OCI-M2 (cell line): ENCODE data around the gene FHOD3.
"Not testable (repeated sequence)": the region's sequence is repeated elsewhere in the genome, so short reads cannot be mapped to it uniquely, and the experiment has no call there.

ENCODE experiments used
- DNase-seq: peaks from one replicate; lab custom pipeline; 2025; ENCODE audit not compliant: unreplicated experiment; lab: John Stamatoyannopoulos, UW

Gene FHOD3

GRCh38 chr18:36535202-36535935 is 237.9 kb downstream of the FHOD3 start:
- DNase-seq, result no peak

DNA sequence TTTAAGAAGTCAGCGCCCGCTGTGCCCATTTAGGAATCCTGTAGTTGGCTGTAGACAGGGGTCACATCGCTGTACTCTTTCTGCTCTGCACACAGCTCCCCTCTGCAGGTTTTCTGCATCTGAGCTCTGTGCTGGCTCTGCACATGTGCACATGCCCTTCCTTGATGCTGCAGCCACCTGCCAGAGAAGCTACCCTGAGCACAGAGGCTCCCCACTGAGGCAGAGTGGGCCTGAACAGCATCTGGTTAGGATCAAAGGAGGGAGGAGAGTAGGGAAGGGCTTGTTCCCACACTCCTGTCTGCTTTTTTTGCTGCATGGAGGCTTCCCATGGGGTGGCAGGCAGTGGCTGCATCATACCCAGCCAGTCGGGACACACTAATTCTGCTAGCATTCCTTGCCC is 238.9 kb downstream of the FHOD3 start:
- no peak for DNase-seq

DNA sequence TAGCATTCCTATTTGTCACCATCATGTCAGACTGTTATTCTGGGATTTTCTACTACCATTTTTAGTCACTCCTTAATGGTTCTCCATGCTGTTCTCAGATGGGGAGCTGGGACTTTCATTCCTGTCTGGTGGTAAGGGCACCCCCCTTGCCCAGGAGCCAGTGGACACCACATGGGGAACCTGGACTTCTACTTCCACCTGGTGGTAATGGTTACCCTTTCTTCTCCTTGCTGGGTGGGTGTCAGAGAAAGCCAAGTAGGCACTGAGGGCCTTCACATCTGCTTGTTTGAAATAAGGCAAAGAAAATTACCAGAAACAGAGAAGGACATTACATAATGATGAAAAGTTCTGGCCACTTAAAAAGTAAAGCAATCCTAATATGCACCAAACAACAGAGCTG is 239.8 kb downstream of the FHOD3 start:
- DNase-seq, result no peak

DNA sequence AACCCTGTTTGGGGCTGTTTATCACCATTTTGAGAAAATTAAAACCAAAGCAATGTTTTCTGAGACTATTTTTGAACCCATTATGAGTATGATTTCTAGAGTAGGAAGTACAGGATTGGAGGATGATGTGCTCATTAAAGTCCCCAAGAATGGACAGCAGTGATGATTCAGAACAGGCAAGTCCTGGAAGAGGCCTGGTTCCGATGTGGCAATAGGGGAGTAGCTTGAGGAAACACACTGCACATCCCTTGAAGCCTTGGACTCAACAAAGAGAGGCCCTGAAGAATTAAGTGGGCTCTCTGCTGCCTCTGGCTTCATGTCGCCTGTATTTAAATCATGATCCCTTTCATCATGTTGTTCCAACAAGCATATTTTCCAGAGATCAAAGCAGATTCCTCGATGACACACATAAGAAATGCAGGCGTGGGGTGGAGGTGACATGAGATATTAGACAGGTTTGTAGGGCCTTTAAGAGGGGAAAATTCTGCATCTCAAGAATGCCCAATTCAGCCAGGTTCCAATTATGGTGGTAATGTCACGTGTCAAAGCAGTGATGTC is 242.2 kb downstream of the FHOD3 start:
- DNase-seq, result no peak

GRCh38 chr18:36543030-36543429 is 245.5 kb downstream of the FHOD3 start:
- no peak for DNase-seq

DNA sequence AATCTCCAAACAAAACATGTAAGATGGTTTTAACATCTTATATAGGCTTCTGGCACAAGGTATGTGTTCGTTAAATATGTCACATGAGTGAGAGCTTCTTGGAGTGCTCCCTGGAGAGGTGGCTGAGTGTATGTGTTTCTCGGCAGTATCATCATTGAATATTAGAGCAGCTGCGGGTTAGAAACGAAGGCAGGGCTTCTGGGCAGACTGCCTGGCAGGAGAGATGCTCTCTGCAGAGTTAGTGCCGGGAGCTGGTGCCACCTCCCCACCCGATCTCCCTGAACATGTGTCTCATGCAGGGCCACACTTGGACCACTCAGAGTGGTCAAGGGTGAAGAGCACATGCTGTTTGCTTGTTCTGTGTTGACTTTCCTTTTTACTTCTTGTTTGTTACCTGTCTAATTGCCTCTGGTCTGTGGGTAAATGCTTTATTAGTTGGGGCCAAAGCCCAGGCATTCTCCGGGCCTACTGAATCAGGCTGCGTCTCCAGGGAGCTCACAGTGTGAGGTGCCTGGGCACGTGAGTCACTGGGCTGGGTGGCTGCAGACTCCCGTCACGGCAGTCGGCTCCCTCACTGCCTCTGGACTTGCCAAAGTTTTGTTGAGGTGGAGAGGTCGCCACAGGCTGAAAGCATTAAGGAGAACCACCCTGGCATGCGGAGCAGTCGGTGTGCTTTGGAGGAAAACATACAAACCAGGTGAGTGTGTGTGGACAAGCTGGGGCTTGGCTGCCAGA is 246.6 kb downstream of the FHOD3 start:
- no peak for DNase-seq

- no peak for DNase-seq
These were observed 248.4 kb downstream of the FHOD3 start for GRCh38 chr18:36545821-36546427.

DNA sequence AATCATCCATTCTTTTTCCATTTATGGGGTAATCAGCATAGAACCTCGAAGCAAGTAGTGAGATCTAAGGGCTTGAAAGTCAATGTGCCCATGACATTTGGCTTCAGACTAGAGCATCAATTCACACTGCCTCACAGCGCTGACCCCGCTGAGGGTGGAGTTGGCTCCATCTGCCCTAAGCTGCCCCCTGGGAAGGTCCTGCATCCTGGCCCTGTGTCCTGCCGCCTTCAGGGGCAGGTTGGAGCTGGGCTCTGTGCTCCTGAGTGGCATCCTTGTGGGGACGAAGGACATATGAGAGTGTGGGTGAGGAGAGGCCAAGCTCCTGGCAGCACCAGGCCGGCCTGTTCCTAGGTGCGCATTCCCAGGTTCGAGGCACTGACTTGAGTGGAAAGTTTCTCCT is 249.4 kb downstream of the FHOD3 start:
- DNase-seq, result no peak

DNA sequence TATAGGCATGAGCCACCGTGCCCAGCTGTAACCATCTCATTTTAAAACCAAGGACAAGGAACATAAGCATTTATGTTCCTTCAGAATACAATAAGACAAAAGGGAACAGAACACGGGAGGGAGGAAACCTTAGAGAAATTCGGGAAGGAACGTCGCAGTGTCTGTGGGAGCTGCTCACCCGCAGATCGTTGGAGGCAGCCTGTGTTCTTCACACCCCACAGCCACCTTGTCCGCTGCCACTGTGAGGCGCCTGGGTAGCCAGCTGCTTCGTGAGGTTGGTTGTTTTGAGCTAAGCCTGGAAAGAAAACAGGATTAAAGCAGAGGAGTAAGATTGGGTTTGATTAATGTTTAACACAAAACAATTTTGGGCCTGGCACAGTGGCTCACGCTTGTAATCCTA is 250.0 kb downstream of the FHOD3 start:
- no peak for DNase-seq

DNA sequence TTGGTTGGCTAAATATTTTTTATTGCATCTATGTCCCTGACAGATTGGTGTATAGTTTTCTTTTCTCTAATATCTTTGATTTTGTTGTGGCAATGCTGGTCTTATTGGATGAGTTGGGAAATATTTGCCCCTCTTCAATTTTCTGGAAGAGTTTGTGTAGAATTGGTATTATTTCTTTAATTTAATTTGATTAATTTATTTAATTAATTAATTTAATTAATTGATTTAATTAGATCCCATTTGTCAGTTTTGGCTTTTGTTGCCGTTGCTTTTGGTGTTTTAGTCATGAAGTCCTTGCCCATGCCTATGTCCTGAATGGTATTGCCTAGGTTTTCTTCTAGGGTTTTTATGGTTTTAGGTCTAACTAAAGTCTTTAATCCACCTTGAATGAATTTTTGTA is 253.8 kb downstream of the FHOD3 start:
- not testable (repeated sequence) for DNase-seq

- DNase-seq, result no peak
These were observed 260.7 kb downstream of the FHOD3 start for GRCh38 chr18:36558234-36558633.

- no peak for DNase-seq
These were observed 261.8 kb downstream of the FHOD3 start for GRCh38 chr18:36559149-36559857.

DNA sequence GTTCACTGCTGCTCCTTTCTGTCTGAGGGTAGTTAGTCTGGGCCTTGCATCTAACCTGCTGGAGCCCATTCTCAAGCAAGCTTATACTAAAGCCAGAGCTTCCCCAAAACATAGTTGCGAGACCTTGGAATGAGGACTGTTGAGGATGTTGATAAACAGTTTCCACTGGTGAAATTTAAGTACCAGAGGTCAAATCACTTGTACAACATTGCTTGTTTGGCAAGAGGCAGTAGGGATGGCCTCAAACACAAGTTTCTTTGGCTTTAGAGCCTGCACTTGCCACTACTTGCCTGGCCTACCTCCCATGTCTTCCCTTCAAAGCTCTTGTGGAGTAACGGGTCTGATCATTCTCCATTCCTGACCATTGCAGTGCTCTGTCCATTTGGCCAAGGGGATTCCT is 262.7 kb downstream of the FHOD3 start:
- DNase-seq, result no peak

DNA sequence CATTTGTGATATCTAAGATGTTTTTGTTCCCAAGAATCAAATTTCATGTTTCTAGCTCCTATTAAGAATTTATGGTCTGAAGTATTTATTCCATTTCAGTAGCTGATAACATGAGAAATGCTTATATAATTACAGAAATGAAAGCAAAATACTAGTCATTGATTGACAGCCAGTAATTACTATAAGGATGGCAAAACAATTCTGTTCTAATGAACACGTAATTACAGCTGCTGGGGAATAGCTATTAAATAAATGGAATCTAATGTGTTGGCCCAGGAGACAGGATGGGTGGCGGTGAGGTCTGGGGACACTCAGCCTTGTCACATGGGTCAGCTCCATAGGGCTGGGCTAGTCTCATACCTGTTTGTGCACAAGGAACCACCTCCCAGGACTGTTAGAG is 263.5 kb downstream of the FHOD3 start:
- no peak for DNase-seq

DNA sequence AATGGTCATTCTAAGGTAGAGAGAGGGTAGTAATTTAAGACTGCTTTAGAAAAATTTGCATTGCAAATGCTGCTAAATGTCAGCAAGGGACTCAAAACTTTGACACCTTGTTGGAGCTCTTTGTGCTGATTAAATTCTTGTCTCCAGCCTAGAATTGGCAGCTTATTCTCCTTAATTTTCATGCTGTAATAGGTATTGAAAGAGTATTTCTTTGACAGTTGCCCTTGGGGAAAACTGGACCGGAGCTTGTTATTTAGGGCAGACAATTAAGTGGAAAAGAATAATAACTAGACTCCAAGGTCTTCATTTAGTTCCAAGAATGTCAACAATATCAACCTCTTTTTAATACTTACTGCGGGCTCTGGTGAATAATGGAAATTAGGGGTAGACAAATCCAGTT is 267.3 kb downstream of the FHOD3 start:
- DNase-seq, result no peak

DNA sequence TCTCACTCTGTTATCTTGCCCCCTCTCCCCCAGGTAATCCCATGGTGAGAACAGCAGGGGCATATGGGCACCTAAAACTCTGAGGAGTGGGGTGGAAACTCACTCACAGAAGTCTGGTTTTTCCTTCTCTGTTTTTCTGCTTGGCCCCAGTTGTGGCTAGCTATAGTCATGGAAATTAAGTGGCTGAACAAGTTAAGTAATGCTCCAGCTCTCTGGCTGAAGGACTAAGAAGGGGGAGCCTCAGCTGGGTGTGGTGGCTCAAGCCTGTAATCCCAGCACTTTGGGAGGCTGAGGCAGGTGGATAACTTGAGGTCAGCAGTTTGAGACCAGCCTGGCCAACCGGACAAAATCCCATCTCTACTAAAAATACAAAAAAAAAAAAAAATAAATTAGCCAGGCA is 270.3 kb downstream of the FHOD3 start:
- no peak for DNase-seq

DNA sequence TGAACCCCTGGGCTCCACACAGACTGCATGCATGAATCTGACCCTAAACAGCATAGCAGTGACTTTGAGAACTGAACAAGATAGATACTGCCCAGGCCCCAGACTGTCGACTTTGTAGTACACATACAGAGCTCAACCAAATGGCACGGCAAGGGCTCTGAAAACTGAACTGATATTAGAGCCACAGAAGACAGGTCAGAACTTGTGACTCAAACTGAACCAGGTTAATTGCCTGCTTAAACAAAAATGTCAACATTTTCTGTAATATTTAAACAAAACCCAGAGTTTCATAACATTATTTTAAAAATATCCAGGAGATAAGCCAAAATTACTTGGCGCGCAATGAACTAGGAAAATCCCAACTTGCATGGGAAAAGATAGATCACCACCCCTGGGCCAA is 271.0 kb downstream of the FHOD3 start:
- DNase-seq, result no peak

GRCh38 chr18:36572135-36572856 is 274.8 kb downstream of the FHOD3 start:
- no peak for DNase-seq

GRCh38 chr18:36576339-36576738 is 278.8 kb downstream of the FHOD3 start:
- DNase-seq, result no peak

GRCh38 chr18:36578871-36579710 is 281.6 kb downstream of the FHOD3 start:
- DNase-seq, result no peak
